ENCODE results near the gene FOXD3.

DNA sequence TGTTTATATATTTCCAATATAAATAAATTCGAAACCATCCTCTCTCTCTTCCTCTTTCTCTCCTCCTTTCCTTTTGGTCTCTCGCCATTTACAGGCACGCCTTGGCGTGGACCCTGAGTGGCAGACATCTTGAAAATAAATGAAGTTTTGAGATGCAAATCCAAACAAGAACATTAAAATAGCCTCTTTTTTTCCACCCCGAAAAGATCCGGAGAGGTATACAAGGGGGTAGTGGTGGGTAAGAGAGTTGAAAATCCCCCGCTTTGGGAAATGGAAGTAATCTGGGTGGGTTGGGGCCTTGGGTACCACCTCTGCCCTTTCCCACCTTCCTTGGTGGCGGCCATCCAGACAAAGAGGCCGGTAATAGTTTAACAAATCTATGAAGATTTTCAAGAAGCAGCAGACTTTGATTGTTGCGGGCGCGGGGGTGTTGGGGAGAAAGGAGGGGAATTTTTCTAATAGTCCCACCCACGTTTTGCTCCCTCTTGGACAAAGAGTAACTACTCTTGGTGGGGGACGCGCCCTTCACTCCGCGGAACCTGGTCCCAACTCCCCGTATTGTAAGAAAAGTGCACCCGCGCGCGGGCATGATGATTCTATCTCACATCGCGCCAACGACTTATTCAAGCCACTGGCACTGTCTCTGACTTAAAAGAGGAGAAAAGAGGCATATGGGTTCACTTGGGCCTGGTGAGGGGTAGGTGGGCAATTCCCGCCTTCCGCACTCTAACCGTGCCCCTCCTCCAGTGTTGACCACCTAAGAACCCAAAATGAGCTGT lies 4.0 kb upstream of the FOXD3 start:
- TF ChIP-seq, protein P1, sequence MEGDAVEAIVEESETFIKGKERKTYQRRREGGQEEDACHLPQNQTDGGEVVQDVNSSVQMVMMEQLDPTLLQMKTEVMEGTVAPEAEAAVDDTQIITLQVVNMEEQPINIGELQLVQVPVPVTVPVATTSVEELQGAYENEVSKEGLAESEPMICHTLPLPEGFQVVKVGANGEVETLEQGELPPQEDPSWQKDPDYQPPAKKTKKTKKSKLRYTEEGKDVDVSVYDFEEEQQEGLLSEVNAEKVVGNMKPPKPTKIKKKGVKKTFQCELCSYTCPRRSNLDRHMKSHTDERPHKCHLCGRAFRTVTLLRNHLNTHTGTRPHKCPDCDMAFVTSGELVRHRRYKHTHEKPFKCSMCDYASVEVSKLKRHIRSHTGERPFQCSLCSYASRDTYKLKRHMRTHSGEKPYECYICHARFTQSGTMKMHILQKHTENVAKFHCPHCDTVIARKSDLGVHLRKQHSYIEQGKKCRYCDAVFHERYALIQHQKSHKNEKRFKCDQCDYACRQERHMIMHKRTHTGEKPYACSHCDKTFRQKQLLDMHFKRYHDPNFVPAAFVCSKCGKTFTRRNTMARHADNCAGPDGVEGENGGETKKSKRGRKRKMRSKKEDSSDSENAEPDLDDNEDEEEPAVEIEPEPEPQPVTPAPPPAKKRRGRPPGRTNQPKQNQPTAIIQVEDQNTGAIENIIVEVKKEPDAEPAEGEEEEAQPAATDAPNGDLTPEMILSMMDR (IDR thresholded peaks at IDR 0.05): no peak
- TF ChIP-seq POLR2A (IDR thresholded peaks at IDR 0.05): no peak
